Measurements from ENCODE around the gene NBPF20. TPM values are rescaled to one million over a fixed set of nuclear protein-coding genes. Genes with fewer than 3 reads are reported as not detected.
"Not testable (repeated sequence)": the region's sequence is repeated elsewhere in the genome, so short reads cannot be mapped to it uniquely, and the experiment has no call there.

NBPF20 gene
- total RNA-seq, 1 experiment from 2014 or later = 1.3 TPM

DNA sequence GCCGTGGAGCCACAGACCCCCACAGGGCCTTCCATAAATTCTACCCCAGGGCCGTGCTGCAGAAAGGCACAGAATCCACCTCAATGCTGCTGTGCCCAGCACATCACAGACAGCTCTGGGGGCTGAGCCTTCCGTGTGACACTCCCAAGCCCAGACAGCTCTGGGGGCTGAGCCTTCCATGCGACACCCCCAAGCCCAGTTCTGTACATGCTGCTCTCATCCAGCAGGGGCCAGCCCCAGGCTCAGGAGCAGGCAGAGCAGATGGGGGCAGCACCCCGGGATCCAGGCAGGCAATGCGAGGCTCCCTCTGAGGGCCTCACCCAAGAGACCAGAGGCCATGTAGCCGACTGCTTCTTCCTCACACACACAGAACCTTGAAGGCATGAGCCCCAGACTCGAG, 27.1 kb upstream of the NBPF20 start:
- not testable (repeated sequence) for H3K27ac ChIP-seq; H3K4me3 ChIP-seq; H3K9me3 ChIP-seq (replicated peaks); DNase-seq (ENCODE audit: low read depth in 1 of 2, low spot score in 2 of 2); H3K27me3 ChIP-seq (replicated peaks); H3K4me1 ChIP-seq (replicated peaks); H3K36me3 ChIP-seq

DNA sequence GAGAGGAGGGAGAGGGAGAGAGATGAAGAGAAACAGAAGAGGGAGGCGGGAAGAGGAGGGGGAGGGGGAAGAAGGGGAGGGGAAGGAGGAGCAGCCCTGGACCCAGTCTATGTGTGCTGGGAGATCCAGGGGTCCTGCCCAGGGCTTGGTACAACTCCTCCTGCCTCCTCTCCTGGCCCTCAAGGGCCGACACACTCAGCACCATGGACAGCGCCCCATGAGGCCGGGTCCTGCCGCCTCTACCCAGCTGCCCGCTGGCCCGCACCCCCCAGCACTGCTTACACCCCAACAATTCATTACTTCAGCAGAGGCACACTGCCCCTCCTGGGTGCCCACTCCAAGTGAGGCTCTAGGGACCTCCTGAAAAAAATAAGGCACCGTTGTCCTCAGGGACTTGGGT, 26.5 kb upstream of the NBPF20 start:
- DNase-seq (ENCODE audit: low read depth in 1 of 2, low spot score in 2 of 2) = peak in 1 of 2 experiments; percentile 5

DNA sequence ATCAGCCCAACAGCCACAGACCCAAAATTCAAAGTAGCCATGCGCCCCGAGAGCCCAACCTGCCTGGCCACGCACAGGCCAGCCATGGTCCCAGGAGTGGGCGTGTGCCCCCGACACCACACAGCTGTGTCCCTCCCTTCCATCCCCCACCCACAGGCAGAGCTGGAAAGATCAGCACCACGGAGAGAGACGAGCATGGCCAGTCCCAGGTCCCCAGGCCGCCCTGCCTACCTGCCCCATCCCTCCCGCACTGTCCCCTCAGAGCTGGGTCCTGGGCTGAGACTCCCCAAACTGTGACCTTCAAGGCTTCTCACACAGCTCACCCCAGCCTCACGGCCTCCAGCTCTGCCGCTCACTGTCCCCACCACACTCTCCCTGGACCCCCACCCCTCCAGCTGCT, 19.8 kb upstream of the NBPF20 start:
- not testable (repeated sequence) for H3K9me3 ChIP-seq (replicated peaks); H3K36me3 ChIP-seq; H3K4me3 ChIP-seq; H3K27me3 ChIP-seq (replicated peaks); DNase-seq (ENCODE audit: low read depth in 1 of 2, low spot score in 2 of 2); H3K27ac ChIP-seq; H3K4me1 ChIP-seq (replicated peaks)

More for the DNA sequence above, 26.5 kb upstream of the NBPF20 start:
- not testable (repeated sequence) for H3K27ac ChIP-seq; H3K27me3 ChIP-seq (replicated peaks); H3K9me3 ChIP-seq (replicated peaks); H3K4me1 ChIP-seq (replicated peaks); H3K36me3 ChIP-seq; H3K4me3 ChIP-seq

- H3K4me1 ChIP-seq (replicated peaks); H3K27me3 ChIP-seq (replicated peaks); H3K9me3 ChIP-seq (replicated peaks); DNase-seq (ENCODE audit: low read depth in 1 of 2, low spot score in 2 of 2); H3K27ac ChIP-seq; H3K36me3 ChIP-seq; H3K4me3 ChIP-seq: not testable (repeated sequence)
These were observed 16.9 kb upstream of the NBPF20 start for GRCh38 chr1:145442340-145442739.

- H3K27ac ChIP-seq; H3K36me3 ChIP-seq; DNase-seq (ENCODE audit: low read depth in 1 of 2, low spot score in 2 of 2); H3K9me3 ChIP-seq (replicated peaks); H3K4me1 ChIP-seq (replicated peaks); H3K4me3 ChIP-seq: not testable (repeated sequence)
- peaks cover 10% of the 10 kb centered on the region for H3K27me3 ChIP-seq (replicated peaks)
These were observed 6.2 kb upstream of the NBPF20 start for GRCh38 chr1:145431363-145432256.

DNA sequence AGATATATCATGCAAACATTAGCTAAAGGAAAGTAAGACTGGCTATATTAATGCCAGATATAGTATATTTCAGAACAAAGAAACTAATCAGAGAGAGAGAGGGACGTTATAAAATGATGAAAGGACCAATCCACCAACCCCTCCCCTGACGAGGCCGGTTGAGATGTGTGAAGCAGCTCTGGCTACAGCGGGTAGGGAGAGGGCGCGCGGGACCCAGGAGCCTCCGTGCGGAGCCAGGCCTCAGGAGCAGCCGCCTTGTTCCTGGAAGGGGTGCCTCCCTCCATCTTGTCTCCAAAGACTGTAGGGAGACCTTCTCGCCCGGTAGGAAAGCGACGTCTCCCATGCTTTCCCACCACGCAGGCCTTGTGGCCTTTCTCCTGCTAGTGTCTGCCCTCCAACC, 5.4 kb upstream of the NBPF20 start:
- not testable (repeated sequence) for H3K9me3 ChIP-seq (replicated peaks); H3K4me3 ChIP-seq; DNase-seq (ENCODE audit: low read depth in 1 of 2, low spot score in 2 of 2); H3K36me3 ChIP-seq; H3K4me1 ChIP-seq (replicated peaks); H3K27ac ChIP-seq
- peaks cover 10% of the 10 kb centered on the region for H3K27me3 ChIP-seq (replicated peaks)

GRCh38 chr1:145429329-145429728, 3.9 kb upstream of the NBPF20 start:
- peaks cover 10% of the 10 kb centered on the region for H3K27me3 ChIP-seq (replicated peaks)
- DNase-seq (ENCODE audit: low read depth in 1 of 2, low spot score in 2 of 2); H3K27ac ChIP-seq; H3K36me3 ChIP-seq; H3K9me3 ChIP-seq (replicated peaks); H3K4me1 ChIP-seq (replicated peaks); H3K4me3 ChIP-seq: not testable (repeated sequence)

GRCh38 chr1:145424612-145425435, 579 bp downstream of the NBPF20 start:
- not testable (repeated sequence) for H3K27ac ChIP-seq; H3K36me3 ChIP-seq; H3K4me1 ChIP-seq (replicated peaks); H3K27me3 ChIP-seq (replicated peaks); H3K9me3 ChIP-seq (replicated peaks)
- peak in 1 of 2 experiments; percentile 11 for DNase-seq (ENCODE audit: low read depth in 1 of 2, low spot score in 2 of 2)
- peak overlapping the region; percentile 65 for H3K4me3 ChIP-seq

DNA sequence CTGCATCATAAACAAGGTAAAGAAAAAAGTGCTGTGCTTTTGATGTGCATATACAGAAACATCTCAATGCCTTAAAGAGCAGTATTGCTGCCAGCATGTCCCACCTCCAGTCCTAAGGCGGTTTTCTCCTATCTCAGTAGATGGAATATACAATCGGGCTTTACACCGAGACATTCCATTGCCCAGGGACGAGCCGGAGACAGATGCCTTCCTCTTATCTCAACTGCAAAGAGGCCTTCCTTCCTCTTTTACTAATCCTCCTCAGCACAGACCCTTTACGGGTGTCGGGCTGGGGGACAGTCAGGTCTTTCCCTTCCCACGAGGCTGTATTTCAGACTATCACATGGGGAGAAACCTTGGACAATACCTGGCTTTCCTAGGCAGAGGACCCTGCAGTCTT, 10.3 kb downstream of the NBPF20 start:
- H3K27me3 ChIP-seq (replicated peaks); H3K27ac ChIP-seq; H3K36me3 ChIP-seq; DNase-seq (ENCODE audit: low read depth in 1 of 2, low spot score in 2 of 2); H3K9me3 ChIP-seq (replicated peaks); H3K4me1 ChIP-seq (replicated peaks); H3K4me3 ChIP-seq: not testable (repeated sequence)

- not testable (repeated sequence) for H3K36me3 ChIP-seq; H3K4me3 ChIP-seq; H3K27ac ChIP-seq; H3K4me1 ChIP-seq (replicated peaks); DNase-seq (ENCODE audit: low read depth in 1 of 2, low spot score in 2 of 2); H3K9me3 ChIP-seq (replicated peaks); H3K27me3 ChIP-seq (replicated peaks)
These were observed 18.1 kb downstream of the NBPF20 start for GRCh38 chr1:145407266-145407665.

- H3K4me1 ChIP-seq (replicated peaks); H3K9me3 ChIP-seq (replicated peaks); DNase-seq (ENCODE audit: low read depth in 1 of 2, low spot score in 2 of 2); H3K36me3 ChIP-seq; H3K4me3 ChIP-seq; H3K27ac ChIP-seq; H3K27me3 ChIP-seq (replicated peaks): not testable (repeated sequence)
These were observed 20.5 kb downstream of the NBPF20 start for GRCh38 chr1:145404949-145405348.

DNA sequence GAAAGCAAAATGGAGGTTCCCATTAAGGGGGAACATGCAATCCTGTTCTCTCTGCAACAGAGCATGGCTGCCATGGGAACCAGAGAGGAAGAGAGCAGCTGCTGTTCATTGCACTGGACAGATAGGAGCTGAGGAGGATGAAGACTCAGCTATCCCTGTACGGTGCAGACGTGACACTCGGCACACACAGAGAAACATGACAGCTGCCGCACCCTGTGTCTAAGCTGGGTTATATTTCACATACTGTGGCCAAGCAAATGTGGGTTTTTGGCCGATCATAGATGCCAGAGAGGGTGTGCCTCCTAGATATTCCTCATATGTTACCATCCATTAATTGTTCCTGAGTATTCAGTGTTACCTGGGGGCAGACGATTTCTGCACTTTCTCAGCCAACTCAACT, 24.7 kb downstream of the NBPF20 start:
- H3K36me3 ChIP-seq; H3K27ac ChIP-seq; H3K27me3 ChIP-seq (replicated peaks); H3K4me1 ChIP-seq (replicated peaks); DNase-seq (ENCODE audit: low read depth in 1 of 2, low spot score in 2 of 2); H3K4me3 ChIP-seq; H3K9me3 ChIP-seq (replicated peaks): not testable (repeated sequence)

All from SJSA1 (cell line).